Amygdala (tissue), 56 donors: ENCODE data around the gene GALNT17.
A peak's percentile ranks its signal among the peaks of the same experiment; 100 is the strongest.
"Not testable (repeated sequence)": the region's sequence is repeated elsewhere in the genome, so short reads cannot be mapped to it uniquely, and the experiment has no call there.

ENCODE experiments used
- DNase-seq, 56 donors: peaks; one replicate each; lab custom pipeline; 2025; lab: John Stamatoyannopoulos, UW

GALNT17 gene

DNA sequence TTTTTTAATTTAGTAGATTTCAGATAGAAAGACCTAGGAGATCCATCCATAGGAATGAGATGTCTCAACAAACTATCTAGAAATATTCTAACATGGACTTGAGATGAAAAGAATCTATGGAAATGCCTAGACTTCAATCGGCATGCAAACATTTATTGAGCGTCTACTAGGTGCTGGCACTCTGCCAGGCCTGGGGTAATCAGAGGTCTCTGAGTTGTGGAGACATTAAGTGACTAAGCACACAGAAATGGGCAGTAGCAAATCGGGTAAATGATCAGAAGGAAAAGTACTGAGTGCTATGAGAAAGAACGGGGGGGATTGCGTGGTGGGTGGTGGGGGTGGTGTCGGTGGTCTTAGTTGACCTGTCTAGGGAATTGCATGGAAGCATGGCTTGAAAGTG is 466.6 kb downstream of the GALNT17 start:
- no peak for DNase-seq

- DNase-seq, result no peak
These were observed 469.9 kb downstream of the GALNT17 start for GRCh38 chr7:71601851-71602250.

GRCh38 chr7:71604818-71605414 is 473.0 kb downstream of the GALNT17 start:
- DNase-seq, result no peak

DNA sequence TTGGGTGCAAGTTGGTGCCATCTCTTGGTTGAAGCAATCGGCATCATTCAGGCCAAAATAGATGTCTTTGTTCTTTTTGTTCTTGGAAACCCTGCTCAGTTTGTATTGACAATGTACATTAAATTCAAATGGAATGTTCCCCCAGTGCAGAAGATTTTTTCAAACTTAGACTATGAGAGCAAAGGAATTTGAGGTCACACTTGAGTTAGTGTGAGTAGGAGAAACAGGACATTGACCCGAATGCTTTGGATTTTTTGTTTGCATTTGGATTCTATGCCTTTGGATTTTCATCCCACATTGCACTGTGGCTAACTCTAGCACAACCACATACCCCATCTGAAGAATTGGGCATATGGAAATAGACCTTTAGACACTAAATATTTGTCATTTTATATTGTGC is 480.0 kb downstream of the GALNT17 start:
- DNase-seq, result no peak

DNA sequence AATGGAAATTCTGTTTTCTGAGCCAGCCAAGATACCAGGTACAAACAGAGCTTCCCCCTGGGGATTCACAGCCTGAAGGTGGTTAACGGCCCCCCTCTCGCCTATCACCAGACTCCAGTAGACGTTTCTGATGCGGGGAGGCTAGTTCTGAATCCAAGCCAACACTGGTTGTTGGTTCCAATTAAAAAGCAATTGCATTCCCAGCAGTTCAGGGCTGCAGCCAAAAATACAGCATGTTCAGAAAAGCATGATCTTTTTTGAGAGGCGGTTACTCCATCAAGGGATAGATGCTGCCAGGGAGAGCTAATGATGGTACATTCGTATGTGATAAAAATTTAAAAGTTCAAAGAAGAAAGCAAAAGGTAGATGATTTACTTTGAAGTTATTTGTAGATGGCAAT is 481.0 kb downstream of the GALNT17 start:
- DNase-seq, result peak in 8 of 56 donors; percentile 4 to 40 (median 17)

DNA sequence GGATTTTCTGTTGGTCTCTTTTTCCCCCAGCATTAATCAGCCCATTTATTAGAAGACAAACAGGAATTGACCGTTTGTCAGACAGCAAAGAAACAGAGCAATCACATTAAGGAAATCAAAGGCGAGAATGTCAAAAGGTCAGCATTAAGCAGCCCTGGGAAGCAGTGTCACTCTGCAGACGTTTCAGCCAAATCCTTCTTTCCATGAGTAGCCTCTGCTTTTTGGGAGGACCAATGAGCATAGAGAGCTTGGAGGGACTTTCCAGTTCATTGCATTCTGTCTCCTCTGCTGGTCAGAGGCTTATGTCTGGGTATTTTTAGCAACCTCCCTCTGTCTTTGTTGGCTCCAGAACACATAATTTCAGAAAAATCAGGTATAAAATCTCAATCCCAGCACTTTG is 481.4 kb downstream of the GALNT17 start:
- DNase-seq, result no peak

DNA sequence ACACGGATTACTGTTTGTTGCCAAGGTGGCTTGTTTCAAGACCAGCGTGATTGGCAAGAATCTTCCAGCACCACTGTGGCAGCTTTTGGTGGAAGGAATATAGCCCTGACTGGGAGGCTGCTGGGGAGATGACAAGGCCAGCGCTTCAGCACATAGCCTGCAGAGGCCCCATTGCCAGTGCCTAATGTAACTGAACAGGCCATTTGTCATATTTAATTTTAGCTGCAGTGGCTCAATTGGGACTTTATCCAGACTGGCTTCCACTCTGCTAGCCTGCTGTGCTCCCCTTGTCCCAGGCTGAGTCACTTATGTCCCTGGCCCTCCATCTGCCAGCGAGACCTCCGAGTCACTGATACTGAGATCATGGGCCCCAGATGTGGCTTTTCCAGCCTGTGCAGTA is 483.1 kb downstream of the GALNT17 start:
- peak in 2 of 56 donors; percentile 10 to 13 for DNase-seq

DNA sequence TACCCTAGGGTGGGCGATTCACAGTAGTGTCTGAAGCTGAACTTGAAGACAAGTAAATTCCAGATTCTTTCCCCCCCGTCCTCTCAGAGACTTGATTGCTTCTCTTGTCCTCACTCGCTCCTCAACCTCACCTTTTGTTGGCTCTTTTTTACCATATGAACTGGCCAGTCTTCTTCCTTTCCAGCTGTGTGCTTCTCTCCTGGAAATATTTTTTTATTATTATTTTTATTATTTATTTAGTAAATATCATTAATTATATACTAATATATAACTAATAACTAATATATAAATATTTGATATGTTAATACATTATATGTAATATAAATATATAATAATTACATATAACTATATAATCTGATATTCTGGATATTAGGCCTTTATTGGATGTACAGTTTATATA is 484.3 kb downstream of the GALNT17 start:
- no peak for DNase-seq

DNA sequence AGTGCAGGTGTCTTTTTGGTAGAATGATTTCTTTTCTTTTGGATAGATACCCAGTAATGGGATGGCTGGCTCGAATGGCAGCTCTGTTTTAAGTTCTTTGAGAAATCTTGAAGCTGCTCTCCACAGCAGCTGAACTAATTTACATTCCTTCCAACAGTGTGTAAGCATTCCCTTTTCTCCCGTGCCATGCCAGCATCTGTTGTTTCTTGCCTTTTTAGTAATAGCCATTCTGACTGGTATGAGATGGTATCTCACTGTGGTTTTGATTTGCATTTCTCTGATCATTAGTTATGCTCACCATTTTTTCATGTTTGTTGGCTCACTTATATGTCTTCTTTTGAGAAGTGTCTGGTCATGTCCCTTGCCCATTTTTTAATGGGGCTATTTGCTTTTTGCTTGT is 486.3 kb downstream of the GALNT17 start:
- DNase-seq, result no peak

GRCh38 chr7:71625545-71625944 is 493.6 kb downstream of the GALNT17 start:
- no peak for DNase-seq

DNA sequence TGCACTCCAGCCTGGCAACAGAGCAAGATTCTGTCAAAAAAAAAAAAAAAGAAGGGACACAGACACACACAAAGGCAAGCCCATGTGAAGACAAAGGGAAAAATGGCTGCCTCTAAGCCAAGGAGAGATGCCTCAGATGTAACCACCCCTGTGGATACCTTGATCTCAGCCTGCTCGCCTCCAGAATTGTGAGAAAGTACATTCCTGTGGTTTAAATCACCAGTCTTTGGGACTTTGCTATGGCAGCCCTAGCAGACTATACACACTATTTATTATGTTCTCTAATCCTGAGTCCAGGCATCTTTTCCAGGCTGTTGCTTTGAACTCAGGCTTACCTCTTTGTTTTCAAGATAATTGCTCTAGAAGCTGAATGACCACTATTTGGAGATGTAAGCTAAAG is 494.3 kb downstream of the GALNT17 start:
- no peak for DNase-seq

DNA sequence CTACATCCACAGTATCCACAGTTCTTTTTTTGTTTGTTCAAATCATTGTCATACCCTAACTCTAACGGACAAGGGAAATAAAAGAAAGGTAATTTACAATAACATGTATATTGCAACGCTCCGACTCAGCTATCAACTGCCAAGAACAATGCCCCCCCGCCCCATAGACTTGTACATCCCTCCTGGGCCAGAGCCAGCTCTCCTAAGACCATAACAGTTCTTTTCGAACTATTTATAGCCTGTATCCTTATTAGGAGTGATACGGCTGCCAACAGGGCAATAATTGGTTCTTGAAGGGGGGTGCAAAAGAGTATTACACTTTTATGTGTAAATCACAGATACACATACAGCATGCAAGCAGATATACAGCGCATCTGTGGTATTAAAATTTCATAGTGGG is 495.7 kb downstream of the GALNT17 start:
- no peak for DNase-seq

GRCh38 chr7:71630516-71630915 is 498.6 kb downstream of the GALNT17 start:
- no peak for DNase-seq

GRCh38 chr7:71633551-71634008 is 501.6 kb downstream of the GALNT17 start:
- DNase-seq, result peak in 11 of 56 donors; percentile 1 to 50 (median 11)

DNA sequence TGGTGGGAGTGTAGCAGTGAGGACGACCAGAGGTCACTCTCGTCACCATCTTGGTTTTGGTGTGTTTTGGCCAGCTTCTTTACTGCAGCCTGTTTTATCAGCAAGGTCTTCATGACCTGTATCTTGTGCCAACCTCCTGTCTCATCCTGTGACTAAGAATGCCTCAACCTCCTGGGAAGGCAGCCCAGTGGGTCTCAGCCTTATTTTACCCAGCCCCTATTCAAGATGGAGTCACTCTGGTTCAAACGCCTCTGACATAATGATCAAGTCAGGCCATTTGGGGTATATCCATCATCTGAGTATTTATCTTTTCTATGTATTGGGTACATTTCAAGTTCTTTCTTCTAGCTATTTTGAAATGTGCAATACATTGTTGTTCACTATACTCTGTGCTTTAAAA is 503.9 kb downstream of the GALNT17 start:
- DNase-seq, result not testable (repeated sequence)

DNA sequence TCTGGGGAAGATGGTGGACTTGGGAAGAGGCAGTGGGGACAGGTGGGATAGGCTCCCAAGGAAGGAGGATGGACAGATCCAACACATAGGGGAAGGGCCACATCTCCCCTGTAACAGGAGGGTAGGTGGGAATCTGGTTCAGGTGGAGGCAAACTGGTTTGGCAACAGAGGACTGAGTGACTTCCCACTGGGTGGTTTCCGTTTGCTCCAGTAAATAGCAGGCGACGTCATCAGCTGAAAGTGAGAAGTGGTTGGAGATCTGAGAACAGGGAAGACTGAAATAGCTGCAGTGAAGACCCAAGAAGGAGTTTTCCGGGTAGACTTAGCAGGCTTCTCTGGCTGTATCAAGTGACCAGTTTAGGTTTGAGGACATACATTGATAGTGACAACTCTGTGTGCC is 504.4 kb downstream of the GALNT17 start:
- peak in 21 of 56 donors; percentile 3 to 62 (median 13) for DNase-seq

GRCh38 chr7:71637578-71637977 is 505.6 kb downstream of the GALNT17 start:
- peak in 4 of 56 donors; percentile 2 to 5 (median 4) for DNase-seq

GRCh38 chr7:71638108-71638507 is 506.2 kb downstream of the GALNT17 start:
- DNase-seq, result no peak

GRCh38 chr7:71639382-71640085 is 507.6 kb downstream of the GALNT17 start:
- no peak for DNase-seq

DNA sequence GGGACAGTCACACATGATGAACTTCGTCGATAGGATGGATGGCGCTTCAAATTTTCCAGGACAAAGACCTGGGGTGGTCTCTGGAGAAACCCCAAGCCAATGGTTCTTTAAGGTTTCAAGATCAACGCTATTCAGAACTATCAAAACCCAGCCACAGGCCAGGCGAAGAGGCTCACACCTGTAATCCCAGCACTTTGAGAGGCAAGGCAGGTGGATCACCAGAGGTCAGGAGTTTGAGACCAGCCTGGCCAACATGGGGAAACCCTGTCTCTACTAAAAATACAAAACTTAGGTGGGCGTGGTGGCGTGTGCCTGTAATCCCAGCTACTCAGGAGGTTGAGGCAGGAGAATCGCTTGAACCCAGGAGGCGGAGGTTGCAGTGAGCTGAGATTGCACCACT is 511.1 kb downstream of the GALNT17 start:
- DNase-seq, result not testable (repeated sequence)

DNA sequence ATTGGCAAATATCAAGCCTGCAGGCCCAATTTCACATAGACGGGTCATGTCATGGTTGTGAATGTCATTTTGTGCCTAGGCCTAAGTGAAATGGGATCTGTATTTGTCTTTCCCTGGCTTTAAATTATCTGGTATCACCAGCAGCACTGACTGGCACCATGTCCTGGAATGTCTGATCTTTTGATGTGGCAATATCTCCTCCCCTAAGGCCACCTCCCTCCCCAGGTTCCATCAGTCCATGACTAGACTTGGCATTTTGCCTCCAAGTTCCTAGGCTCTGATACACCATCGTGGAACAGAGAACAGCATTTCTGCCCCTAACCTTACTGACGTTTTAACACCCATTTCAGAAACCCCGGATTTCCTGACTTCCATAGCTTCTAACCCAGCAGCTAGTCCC is 513.9 kb downstream of the GALNT17 start:
- DNase-seq, result no peak

- no peak for DNase-seq
These were observed 517.9 kb downstream of the GALNT17 start for GRCh38 chr7:71649812-71650211.
